ENCODE results near the gene SLIT3. TPM values are rescaled to one million over a fixed set of nuclear protein-coding genes. Genes with fewer than 3 reads are reported as not detected.

SLIT3 gene
- total and polyA plus RNA-seq, 10 of the 15 experiments (the other 5 are each of a cell fraction or from before 2014, with no cell fraction given) = 0.05 TPM; not detected in 9

- TF ChIP-seq NBN (IDR thresholded peaks at IDR 0.05) (no peak), GABPA (IDR thresholded peaks at IDR 0.05; ENCODE audit: low read depth) (no peak), ZSCAN29 (IDR thresholded peaks at IDR 0.05) (no peak), BMI1 (IDR thresholded peaks at IDR 0.05; ENCODE audit: borderline replicate concordance) (no peak), TCF3 (IDR thresholded peaks at IDR 0.05; ENCODE audit: borderline replicate concordance, insufficient read depth, low read depth, low read length) (no peak)
Observed at GRCh38 chr5:169161022-169161680, 139.8 kb downstream of the SLIT3 start (continued).

GRCh38 chr5:169160405-169160901, 140.5 kb downstream of the SLIT3 start:
- DNase-seq (ENCODE audit: low read depth, low spot score) (no peak), ATAC-seq (no peak), FAIRE-seq (no peak)
- Histone ChIP-seq H3K36me3 (ENCODE audit: control insufficient read depth in 2 of 2, insufficient read depth in 2 of 2, low read length in 1 of 2) (no peaks in the 10 kb centered on the region), H3K79me2 (ENCODE audit: control insufficient read depth, insufficient read depth, low read length) (no peaks in the 10 kb centered on the region), H3K4me1 (ENCODE audit: control insufficient read depth, insufficient read depth, low read length) (no peaks in the 10 kb centered on the region), H3K27ac (ENCODE audit: control insufficient read depth, insufficient read depth) (no peak overlapping the region), H4K20me1 (ENCODE audit: control insufficient read depth, insufficient read depth) (no peaks in the 10 kb centered on the region), H3K4me2 (ENCODE audit: control insufficient read depth, insufficient read depth) (no peak overlapping the region), H3K4me3 (no peak overlapping the region), H3K9me3 (replicated peaks; ENCODE audit: control insufficient read depth, insufficient read depth, low read length) (no peaks in the 10 kb centered on the region; the same call in 2 of the 3 replicates), H3K27me3 (replicated peaks in 1 of 2; ENCODE audit: control insufficient read depth in 2 of 2, insufficient read depth in 2 of 2, low read length in 1 of 2) (no peaks in the 10 kb centered on the region; a peak in 1 of 4 replicates), H3K9ac (ENCODE audit: control insufficient read depth, insufficient read depth, low read length) (no peak overlapping the region), H2AFZ (ENCODE audit: control insufficient read depth, low read depth, low read length) (no peak overlapping the region)
- ChIA-PET SMC1A (ENCODE audit: uncharacterized antibody, unreplicated experiment) (no interaction called here), CTCF (interaction anchor here (0.8 kb wide), 1 partner anchor 105 kb away, joined by 3 read pairs; no protein-coding TSS in a partner anchor), RAD21 (ENCODE audit: unreplicated experiment) (no interaction called here), POLR2A (no interaction called here)
- WGBS (ENCODE audit: insufficient coverage, insufficient replicate concordance, low lambda C conversion rate, missing lambda C conversion rate) = 28% methylated on average over 6 of the region's 6 CpGs
- in situ Hi-C loops (cut with MboI) (no loop called here), intact Hi-C loops (cut with micrococcal nuclease; ENCODE audit: unreplicated experiment) (no loop called here)
- BruUV-seq (replicated peaks) = no TSS peak
- no peak for TF ChIP-seq MYC (IDR thresholded peaks at IDR 0.05; ENCODE audit: insufficient read depth, insufficient read length, insufficient replicate concordance, low read length, severe bottlenecking)
- no peak for TF ChIP-seq ZBTB33 (IDR thresholded peaks at IDR 0.05)
- no peak for TF ChIP-seq IRF4 (IDR thresholded peaks at IDR 0.05; ENCODE audit: low read depth, low read length)
- no peak for TF ChIP-seq E2F8 (IDR thresholded peaks at IDR 0.05; ENCODE audit: low read depth, partially characterized antibody)
- no peak for TF ChIP-seq BCL11A (IDR thresholded peaks at IDR 0.05; ENCODE audit: low read depth, low read length)
- no peak for TF ChIP-seq SMAD5 (IDR thresholded peaks at IDR 0.05; ENCODE audit: low read depth)
- TF ChIP-seq NFXL1 (IDR thresholded peaks at IDR 0.05; ENCODE audit: borderline replicate concordance) = no peak
- no peak for TF ChIP-seq CREB1 (IDR thresholded peaks at IDR 0.05; ENCODE audit: low read depth)
- no peak for TF ChIP-seq ZNF592 (IDR thresholded peaks at IDR 0.05)
- no peak for TF ChIP-seq NRF1 (conservative IDR thresholded peaks at IDR 0.05; ENCODE audit: low read depth, low read length)
